GM06990 (cell line): ENCODE data around the gene WDFY4.

Experiments
- DNase-seq: peaks from one replicate; pipeline ENCODE4 v3.0.0-alpha.2; 2011; ENCODE audit not compliant: insufficient read length; ENCODE audit errors: extremely low read depth
- H3K27me3 ChIP-seq: replicated peaks from 2 replicates; pipeline ENCODE4 v1.6.0; 2011; ENCODE audit warnings: low read length; ENCODE audit not compliant: control insufficient read depth, insufficient read depth
- H3K36me3 ChIP-seq: 2 replicates; pipeline ENCODE4 v1.5.1; 2011; ENCODE audit warnings: low read length; ENCODE audit not compliant: control insufficient read depth, insufficient read depth
- H3K4me3 ChIP-seq: replicated peaks from 2 replicates; pipeline ENCODE4 v1.5.1; 2011; ENCODE audit warnings: low read depth, mild to moderate bottlenecking, control low read depth, low read length
- TF ChIP-seq, protein P1 (sequence below): IDR thresholded peaks from 2 replicates; pipeline ENCODE4 v1.5.1; 2011; ENCODE audit warnings: low read length, control low read depth, mild to moderate bottlenecking, inconsistent platforms; ENCODE audit not compliant: insufficient read depth, poor library complexity, severe bottlenecking

WDFY4 gene

GRCh38 chr10:48678041-48678440, 6.6 kb upstream of the WDFY4 start:
- TF ChIP-seq, protein P1, sequence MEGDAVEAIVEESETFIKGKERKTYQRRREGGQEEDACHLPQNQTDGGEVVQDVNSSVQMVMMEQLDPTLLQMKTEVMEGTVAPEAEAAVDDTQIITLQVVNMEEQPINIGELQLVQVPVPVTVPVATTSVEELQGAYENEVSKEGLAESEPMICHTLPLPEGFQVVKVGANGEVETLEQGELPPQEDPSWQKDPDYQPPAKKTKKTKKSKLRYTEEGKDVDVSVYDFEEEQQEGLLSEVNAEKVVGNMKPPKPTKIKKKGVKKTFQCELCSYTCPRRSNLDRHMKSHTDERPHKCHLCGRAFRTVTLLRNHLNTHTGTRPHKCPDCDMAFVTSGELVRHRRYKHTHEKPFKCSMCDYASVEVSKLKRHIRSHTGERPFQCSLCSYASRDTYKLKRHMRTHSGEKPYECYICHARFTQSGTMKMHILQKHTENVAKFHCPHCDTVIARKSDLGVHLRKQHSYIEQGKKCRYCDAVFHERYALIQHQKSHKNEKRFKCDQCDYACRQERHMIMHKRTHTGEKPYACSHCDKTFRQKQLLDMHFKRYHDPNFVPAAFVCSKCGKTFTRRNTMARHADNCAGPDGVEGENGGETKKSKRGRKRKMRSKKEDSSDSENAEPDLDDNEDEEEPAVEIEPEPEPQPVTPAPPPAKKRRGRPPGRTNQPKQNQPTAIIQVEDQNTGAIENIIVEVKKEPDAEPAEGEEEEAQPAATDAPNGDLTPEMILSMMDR, result no peak
- no peak for DNase-seq
- Histone ChIP-seq H3K27me3 (no peaks in the 10 kb centered on the region), H3K36me3 (no peaks in the 10 kb centered on the region), H3K4me3 (no peak overlapping the region)

DNA sequence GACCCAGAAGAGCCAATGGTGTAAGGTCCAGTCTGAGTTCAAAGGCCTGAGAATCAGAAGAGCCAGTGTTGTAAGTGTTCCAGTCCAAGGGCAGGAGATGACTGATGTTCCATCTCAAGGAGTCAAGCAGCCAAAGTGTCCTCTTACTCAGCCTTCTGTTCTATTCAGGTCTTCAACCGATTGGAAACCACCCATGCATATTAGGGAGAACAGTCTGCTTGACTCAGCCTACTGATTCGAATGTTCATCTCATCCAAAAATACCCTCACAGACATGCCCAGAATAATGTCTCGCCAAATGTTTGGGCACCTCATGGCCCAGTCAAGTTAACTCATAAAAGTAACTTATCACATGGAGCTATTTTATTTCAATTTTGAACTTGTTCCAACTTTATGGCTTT, 2.9 kb upstream of the WDFY4 start:
- no peak overlapping the region for H3K4me3 ChIP-seq
- H3K27me3 ChIP-seq, result no peaks in the 10 kb centered on the region
- no peak for DNase-seq
- no peaks in the 10 kb centered on the region for H3K36me3 ChIP-seq
- TF ChIP-seq, protein P1, result no peak

DNA sequence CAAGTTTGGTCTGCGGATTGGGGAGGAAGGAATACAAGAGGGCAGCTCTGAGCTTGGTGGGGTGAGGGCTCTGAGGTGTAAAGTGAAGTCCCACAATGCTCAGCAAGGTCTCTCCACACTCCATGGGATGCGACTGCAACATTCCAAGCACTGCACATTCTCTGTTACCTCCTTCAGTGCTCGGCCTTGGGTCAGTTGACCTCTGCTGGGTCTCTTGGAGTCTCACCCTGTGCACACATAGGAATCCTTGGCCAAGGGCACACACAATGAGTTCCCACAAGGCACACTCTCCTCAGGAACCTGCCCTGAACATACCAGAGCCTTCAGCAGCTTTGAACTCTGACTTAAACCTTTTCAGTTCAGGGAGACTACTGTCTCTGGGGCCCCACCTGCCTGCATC, 2.4 kb upstream of the WDFY4 start:
- TF ChIP-seq, protein P1, result no peak
- H3K36me3 ChIP-seq, result no peaks in the 10 kb centered on the region
- no peaks in the 10 kb centered on the region for H3K27me3 ChIP-seq
- DNase-seq, result no peak
- H3K4me3 ChIP-seq, result no peak overlapping the region

DNA sequence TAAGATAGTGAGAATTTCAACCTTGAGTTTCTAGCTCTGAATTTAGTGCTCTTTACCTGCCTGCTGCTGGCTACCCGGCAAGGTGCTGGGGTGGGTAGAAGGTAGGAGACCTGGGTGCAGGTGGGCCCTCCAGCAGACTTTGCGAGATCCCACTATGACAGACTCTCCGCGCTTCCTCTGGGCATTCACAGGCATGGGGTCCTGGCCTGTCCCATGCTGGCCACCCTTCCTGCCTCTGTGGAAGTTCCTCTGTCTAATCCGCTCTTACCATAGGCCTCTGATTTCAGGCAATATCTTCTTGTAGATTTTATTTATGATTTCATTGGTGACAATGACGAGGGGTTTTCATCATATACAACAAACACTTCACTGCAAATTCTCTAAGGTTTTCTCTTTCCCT, 1.2 kb upstream of the WDFY4 start:
- DNase-seq, result no peak
- Histone ChIP-seq H3K27me3 (no peaks in the 10 kb centered on the region), H3K36me3 (no peaks in the 10 kb centered on the region), H3K4me3 (peak overlapping the region; percentile 45)
- TF ChIP-seq, protein P1, result no peak

DNA sequence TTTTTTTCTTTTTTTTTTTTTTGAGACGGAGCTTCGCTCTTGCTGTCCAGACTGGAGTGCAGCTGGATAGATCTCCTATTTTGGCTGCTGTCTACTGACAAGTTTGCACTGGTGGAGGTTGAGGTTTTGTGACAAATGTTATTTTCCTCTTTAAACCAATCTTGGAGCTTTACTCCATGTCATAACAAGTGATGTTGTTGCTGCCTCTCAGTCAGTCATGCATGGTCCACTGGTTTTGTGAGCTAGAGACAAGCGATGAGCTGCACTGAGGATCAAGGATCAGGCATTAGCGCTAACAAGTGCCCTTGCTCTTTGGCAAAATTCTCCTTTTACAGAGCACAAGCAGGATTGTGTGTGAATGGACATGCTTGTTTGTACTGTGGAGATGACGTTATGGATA, 805 bp upstream of the WDFY4 start:
- Histone ChIP-seq H3K36me3 (no peaks in the 10 kb centered on the region), H3K4me3 (no peak overlapping the region; the same call in 1 of the 2 replicates), H3K27me3 (no peaks in the 10 kb centered on the region)
- DNase-seq, result peak; percentile 45
- TF ChIP-seq, protein P1, result no peak

DNA sequence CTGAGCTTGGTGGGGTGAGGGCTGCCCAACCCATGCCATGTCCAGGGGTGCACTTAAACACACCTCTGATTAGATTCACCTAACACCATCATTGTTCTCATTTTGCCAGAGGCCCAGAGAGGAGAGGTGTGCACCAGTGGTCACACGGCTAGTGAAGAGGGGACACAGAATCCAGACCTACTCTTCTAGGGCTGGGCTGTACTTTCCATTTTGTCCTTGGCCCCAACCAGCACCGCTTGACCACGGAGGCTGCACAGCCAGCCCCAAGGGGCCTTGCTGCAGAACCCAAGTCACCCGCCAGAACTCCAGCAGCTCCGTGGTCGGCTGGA, 246 bp upstream of the WDFY4 start:
- H3K36me3 ChIP-seq, result no peaks in the 10 kb centered on the region
- no peak for DNase-seq
- TF ChIP-seq, protein P1, result no peak
- H3K27me3 ChIP-seq, result no peaks in the 10 kb centered on the region
- peak overlapping the region; percentile 75 for H3K4me3 ChIP-seq
